GM18909 (cell line): Measurements from ENCODE around the gene QKI.
A peak's percentile ranks its signal among the peaks of the same experiment; 100 is the strongest.
"Not testable (repeated sequence)": the region's sequence is repeated elsewhere in the genome, so short reads cannot be mapped to it uniquely, and the experiment has no call there.

Experiments
- ATAC-seq: cut with Tn5 transposase; IDR thresholded peaks from one replicate; pipeline ENCODE4 v1.9.1; 2021; ENCODE audit warnings: mild to moderate bottlenecking; ENCODE audit not compliant: unreplicated experiment, poor library complexity

QKI gene

GRCh38 chr6:163470611-163471010 lies 56.1 kb downstream of the QKI start:
- ATAC-seq: no peak

GRCh38 chr6:163474581-163474980 lies 60.1 kb downstream of the QKI start:
- no peak for ATAC-seq

- not testable (repeated sequence) for ATAC-seq
Observed at GRCh38 chr6:163476946-163477345, 62.4 kb downstream of the QKI start.

- no peak for ATAC-seq
Observed at GRCh38 chr6:163483107-163483506, 68.6 kb downstream of the QKI start.

GRCh38 chr6:163485388-163485851 lies 70.9 kb downstream of the QKI start:
- ATAC-seq: no peak

GRCh38 chr6:163486821-163487220 lies 72.3 kb downstream of the QKI start:
- no peak for ATAC-seq

GRCh38 chr6:163487606-163488005 lies 73.1 kb downstream of the QKI start:
- no peak for ATAC-seq

GRCh38 chr6:163489584-163489983 lies 75.1 kb downstream of the QKI start:
- ATAC-seq: no peak

- ATAC-seq: no peak
Observed at GRCh38 chr6:163490826-163491577, 76.5 kb downstream of the QKI start.

- no peak for ATAC-seq
Observed at GRCh38 chr6:163491737-163492300, 77.3 kb downstream of the QKI start.

- ATAC-seq: no peak
Observed at GRCh38 chr6:163494279-163494727, 79.8 kb downstream of the QKI start.

- ATAC-seq: peak; percentile 43
Observed at GRCh38 chr6:163496205-163496604, 81.7 kb downstream of the QKI start.

GRCh38 chr6:163500105-163500504 lies 85.6 kb downstream of the QKI start:
- ATAC-seq: no peak

GRCh38 chr6:163501026-163501425 lies 86.5 kb downstream of the QKI start:
- ATAC-seq: no peak

- no peak for ATAC-seq
Observed at GRCh38 chr6:163501439-163501838, 86.9 kb downstream of the QKI start.

- ATAC-seq: no peak
Observed at GRCh38 chr6:163504984-163505640, 90.6 kb downstream of the QKI start.

GRCh38 chr6:163507965-163508364 lies 93.4 kb downstream of the QKI start:
- ATAC-seq: no peak

GRCh38 chr6:163513003-163513402 lies 98.5 kb downstream of the QKI start:
- no peak for ATAC-seq

- no peak for ATAC-seq
Observed at GRCh38 chr6:163513570-163514166, 99.2 kb downstream of the QKI start.

GRCh38 chr6:163516908-163517307 lies 102.4 kb downstream of the QKI start:
- ATAC-seq: no peak

- no peak for ATAC-seq
Observed at GRCh38 chr6:163520956-163521355, 106.4 kb downstream of the QKI start.
